Measurements from ENCODE around the gene C17orf114.
"Not testable (repeated sequence)": the region's sequence is repeated elsewhere in the genome, so short reads cannot be mapped to it uniquely, and the experiment has no call there.

Gene C17orf114

DNA sequence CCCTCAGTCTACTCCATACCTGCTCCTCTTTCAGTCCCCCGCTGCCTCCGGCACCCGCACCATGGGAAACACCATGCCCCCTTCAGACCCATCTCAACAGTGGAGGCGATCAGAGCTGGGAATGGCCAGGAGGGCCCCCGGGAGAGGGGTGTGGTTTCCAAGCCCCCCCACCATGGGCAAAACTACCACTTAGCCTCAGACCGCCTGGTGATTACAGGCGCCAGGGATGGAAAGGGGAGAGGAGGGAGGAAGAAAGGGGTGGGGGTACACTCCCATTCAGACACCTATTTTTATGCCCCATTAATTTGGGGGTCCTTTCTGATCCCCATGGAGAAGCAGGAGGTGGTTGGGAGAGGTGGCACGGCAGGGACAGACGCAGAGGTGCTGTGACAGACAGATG is at the start of gene C17orf114:
C17orf114 (minus strand) TSS at position 101 of the 400 bp plus-strand sequence.
- no peak for DNase-seq

DNA sequence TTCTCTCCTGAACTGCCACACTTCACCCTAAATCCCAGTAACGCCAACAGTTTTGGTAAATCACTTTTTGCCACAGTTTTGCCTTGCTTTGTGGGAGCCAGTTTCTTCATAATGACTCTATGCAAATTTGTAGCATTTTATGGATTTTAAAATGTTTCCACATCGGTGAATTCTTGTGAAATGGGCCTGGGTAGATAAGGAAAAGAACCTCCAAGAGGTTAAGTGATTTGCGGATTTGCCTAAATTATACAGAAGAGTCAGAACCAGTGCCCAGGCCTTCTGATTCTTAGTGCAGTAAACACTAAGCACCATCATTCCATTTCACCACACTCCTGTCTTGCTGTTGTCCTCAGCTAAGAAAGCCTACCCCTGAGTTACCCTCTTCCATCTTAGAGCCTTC is 49.0 kb upstream of the C17orf114 start:
- DNase-seq: peak; percentile 53 to 61

DNA sequence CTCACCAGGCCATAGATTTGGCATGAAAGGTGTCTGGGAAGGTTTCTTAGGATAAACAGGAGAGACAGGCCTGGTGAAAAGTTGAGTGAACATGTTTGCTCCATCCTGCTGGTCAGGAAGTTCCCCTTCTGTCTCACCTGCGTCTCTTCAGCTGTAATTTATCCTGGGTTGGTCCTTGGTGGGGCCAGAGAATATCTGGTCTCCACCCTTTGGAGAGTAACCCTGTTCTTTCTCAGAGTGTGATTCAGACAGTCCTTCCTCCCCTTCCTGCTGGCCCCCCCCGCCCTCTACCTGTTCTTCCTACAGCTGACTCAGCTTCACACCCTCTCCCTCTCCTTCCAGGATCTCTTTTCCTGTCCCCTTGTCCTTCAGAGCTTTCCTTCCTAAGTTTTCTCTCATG is 48.1 kb upstream of the C17orf114 start:
- no peak for DNase-seq

DNA sequence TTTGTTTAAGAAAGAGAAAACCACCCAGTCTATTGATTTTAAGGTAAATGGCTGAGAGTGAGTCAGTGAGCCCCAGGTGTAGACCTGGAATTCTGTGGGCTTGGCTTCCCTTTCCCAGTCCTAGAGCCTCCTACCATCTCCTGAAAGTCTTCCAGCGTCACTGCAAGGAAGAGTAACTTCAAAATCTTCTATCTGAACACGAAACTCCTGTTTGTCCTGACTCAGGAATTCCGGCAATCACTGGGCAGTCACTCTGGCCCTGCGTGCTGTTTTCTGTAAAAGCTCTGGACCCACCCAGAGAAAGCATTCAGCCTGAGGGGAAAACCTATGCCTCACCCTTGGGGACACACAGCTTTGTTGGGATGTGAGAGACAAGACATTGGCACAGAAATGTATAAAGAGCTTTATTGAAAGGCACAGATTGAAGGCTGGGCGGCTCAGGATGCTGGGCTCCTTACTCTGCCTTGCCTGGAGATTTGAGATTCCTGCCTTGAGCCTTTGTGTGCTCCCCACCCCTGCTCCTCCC is 46.9 kb upstream of the C17orf114 start:
- no peak for DNase-seq

DNA sequence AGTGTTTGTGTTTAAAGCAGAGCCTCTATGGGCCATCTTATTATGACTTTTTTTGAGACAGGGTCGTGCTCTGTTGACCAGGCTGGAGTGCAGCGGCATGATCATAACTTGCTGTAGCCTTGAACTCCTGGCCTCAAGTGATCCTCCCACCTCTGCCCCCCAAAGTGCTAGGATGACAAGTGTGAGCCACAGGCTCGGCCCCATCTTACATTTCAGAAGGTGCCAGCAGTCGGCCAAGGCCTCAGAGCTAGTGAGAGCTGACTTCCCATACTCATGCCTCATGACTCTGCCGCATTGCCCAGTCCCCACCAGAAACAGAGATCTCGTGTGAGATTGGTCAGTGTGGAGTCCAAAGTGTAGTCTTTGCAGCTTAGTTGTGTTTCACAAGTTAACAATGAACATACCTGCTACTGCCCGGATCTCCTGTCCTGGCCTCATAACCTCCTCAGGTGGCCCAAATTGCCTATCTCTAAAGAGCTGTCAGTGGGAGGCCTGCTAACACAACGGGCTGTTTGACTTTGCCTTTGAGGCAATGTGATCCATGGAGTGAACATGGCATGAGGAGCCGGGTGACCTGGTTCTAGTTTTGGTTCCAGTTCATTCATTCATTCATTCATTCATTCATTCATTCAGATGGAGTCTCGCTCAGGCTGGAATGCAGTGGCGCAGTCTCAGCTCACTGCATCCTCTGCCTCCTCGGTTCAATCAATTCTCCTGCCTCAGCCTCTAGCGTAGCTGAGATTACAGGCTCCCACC is 44.7 kb upstream of the C17orf114 start:
- no peak for DNase-seq

DNA sequence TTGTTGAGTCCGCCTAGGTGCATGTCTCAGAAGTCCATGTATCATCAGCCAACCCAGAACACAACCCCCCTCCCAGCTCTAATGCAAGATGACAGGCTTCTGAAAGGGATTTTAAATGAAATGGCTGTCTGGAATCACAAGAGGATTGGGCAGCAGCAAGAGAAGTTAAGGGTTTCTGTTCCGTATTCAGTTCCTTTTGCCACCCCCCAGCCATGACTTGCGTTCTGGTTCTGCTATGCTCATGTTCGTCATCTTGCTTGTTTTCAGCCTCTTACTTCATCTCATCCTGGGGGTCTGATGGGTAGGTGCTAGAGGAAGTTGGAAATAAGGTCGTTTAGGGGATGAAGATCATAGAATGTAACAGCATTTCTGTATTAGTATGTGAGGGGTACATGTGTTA is 43.0 kb upstream of the C17orf114 start:
- DNase-seq: peak; percentile 83 to 88

DNA sequence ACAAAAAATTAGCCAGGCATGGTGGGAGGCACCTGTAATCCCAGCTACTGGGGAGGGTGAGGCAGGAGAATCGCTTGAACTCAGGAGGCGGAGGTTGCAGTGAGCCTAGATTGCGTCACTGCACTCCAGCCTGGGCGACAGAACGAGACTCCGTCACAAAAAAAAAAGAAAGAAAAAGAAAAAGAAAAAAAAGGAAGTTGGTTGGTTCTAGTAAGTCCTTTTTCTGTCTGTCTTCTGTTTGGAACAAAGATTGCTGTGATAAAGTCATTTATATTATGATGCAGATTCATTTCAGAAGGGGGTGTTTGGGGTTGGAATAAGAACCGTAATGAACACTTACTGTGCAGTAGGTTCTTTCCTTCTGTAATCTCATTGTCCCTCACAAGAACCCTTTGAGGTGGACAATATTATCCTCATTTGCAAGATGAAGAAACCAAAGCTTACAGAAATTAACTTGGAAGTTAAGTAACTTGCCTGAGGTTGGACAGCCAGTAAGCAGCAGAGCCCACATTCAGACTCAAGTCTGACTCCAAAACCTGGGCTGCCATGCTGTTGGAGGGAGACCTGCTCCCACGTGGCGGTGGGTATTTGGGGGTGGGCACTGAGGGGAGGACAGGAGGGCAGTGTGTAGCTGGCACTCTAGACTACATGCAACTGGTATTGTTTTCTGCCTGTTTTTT is 41.3 kb upstream of the C17orf114 start:
- peak; percentile 49 to 55 for DNase-seq

DNA sequence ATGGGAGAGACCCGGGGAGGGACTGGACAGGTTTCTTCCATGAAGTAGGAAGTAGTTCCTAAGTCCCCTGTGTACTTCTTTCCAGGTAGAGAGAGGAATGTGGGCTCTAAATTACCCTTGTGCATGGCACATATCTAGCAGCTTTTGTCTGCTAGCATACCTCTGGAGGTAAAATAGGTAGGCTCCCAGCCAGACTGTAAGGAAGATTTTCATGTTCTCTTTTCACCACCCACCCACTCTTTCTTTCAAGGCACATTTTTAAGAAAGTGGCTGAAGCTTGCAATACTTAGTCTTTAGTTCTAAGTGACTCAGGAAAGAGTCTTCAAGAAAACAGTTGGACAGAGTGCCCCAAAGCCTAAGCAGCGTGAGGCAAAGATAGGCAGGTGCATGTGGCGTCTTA is 40.2 kb upstream of the C17orf114 start:
- no peak for DNase-seq

DNA sequence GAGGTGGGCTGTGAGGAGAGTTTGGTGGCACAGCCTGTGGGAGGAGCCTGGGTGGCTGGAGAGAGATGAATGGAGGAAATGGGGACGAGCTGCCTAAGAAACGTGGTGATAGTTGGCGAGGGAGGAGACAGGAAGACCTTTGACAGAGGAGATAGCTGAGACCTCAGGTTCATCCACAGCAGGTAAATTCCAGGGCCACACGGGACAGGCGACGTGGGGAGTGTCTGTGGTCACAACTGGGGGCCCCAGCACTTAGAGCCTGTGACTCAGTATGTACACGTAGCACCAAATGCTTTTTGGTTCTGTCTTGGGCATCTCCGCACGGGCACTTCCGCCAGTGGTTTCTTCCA is 38.7 kb upstream of the C17orf114 start:
- DNase-seq: no peak

DNA sequence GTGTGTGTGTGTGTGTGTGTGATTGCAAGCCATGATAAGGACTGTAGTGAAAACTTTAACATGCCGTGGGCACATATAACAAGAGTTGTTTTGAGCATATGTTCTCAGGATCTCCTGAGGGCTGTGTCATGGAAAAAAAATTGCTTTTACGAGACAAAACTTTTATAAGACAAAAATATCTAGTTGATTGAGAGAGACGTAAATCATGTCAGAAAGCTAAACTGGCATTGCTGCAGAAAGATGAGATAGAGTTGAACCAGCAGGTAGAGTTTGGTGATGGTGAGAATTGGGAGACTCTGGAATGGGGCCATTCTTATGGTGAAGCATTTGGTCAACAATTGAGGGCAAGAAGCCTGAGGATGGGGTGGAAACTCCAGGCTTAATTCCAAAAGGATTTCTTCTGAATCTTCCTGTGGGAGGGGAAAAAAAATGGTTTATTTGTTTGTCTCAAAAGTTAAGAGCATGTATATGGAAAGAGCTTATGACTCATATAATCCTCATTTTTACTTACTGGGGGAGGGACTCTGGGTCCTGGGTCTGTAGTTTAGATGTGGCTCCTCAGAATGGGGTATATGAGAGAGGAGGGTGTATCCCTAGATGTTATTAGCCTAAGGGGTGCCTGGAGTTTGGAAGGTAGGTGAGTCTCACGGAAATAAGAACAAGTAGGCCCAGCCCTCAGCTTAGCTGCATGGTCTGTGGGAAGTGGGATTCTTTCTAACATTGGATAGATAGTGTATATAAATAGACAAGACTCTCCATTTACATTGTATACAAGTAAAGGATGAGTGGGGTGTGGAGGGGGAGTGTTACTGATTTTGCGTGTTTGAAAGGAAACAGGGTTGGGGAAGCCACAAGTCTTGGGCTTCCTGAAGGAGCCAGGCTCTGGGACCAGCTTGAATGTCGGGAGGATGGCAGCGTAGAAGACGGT is 38.1 kb upstream of the C17orf114 start:
- DNase-seq: no peak

DNA sequence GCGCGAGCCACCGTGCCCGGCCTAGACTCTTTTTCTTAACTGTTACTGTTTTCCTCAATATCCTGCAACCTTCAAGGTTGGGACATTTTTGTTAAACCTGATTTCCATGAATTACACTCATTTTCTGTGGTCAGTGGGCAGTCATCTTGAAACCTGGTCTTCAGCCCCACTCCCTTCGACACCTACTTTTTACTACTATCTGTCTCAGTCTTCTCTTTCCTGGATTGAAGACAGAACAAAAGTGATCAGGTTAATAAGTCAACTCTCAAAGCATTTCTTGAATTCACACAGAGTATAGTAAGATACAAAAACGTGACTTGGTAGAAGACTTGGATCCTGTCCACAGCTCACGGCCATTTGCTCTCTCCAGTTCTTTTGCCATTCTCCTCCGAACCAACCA is 37.1 kb upstream of the C17orf114 start:
- DNase-seq: no peak

DNA sequence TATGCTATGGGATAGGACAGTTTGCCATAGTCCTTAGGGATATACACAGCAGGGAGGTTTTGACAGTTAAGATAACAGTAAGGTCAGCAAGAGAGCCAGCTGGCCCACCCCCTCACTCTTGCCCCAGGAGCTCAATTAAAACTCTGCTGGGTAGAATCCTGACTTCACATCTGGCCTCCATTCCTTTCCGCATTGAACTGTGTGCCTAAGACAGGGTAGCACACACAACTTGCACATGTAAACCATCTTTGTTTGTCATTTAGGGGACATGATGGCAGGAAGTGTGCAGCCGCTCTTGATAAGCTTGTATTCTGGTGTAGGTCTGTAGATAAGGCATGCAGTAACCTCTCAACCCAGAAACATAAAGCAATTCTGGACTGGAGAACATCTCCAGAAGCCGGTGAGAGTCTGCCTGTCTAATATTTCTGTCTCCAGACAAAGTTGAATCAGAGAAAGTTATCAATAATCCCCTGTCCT is 36.2 kb upstream of the C17orf114 start:
- no peak for DNase-seq

DNA sequence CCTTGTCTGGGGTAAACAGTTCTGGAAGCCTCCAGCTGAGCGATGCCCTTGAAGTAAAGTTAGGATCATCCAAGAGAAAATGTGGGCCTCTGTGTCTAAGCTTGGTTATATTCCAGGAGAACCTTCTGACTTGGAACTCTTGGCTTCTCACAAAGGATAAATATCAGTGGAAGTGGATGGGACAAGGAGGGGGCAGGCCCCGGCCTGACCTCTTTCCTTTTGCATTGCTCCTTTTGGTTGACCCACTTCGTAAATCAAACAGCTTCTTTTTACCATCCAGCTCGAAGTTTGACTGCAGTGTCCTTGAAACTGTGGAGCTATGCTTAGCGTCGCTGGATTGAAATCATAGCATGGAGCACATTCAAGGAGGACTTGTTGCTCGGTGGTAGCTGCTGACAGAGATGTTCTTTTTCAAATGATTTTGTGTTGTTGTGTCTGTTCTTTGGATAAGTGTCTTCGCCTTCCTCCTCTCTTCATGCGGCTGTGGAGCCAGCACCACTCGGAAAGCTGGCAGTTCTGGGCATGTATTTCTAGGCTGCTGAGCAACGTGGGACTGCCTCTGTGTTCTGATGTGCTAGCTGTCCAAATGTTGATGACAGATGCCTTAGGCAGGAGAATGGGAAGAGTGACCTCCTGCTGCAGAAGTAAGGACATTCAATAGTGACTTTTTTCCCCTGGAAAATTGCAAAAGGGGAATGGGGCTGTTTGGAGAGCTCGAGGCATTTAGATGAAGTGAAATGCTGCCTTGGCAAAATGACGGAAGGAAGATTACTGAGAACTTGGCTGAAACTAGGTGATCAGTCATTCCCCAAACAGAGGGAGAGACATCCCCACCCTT is 35.6 kb upstream of the C17orf114 start:
- no peak for DNase-seq

DNA sequence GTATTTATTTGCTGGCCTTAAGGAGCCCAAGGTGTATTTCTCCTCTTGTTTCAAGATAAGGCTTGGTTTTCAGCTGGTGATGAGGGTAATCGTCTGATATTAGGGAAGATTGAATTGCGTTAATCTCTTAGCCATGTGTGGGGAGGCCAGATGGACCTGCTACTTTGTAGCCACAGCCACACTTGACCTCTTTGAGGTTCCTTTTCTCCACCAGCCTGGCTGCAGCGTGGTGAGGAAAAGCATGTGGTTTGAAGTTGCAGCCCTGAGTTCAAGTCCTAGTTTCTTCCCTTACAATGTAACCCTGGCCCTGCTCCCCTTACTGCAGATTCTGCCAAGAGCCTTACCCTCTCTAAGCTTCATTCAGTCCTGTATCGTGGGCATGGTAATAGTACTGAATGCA is 34.1 kb upstream of the C17orf114 start:
- no peak for DNase-seq

DNA sequence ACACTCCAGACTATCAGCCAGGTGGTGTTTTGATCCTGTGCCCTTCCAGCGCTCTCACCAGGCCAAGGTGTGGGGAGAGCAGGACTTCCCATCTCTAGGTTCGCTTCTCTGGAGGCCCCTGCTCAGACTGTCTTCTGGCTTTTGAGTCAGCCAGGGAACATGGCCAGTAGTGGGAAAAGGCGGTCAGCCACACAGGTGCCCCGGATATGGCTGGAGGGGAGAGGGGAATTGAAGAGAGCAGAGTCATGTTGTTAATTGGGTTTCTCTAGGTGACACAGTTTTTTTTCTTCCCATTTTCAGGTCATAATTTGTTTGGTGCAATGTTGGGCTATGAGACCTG is 32.5 kb upstream of the C17orf114 start:
- no peak for DNase-seq

DNA sequence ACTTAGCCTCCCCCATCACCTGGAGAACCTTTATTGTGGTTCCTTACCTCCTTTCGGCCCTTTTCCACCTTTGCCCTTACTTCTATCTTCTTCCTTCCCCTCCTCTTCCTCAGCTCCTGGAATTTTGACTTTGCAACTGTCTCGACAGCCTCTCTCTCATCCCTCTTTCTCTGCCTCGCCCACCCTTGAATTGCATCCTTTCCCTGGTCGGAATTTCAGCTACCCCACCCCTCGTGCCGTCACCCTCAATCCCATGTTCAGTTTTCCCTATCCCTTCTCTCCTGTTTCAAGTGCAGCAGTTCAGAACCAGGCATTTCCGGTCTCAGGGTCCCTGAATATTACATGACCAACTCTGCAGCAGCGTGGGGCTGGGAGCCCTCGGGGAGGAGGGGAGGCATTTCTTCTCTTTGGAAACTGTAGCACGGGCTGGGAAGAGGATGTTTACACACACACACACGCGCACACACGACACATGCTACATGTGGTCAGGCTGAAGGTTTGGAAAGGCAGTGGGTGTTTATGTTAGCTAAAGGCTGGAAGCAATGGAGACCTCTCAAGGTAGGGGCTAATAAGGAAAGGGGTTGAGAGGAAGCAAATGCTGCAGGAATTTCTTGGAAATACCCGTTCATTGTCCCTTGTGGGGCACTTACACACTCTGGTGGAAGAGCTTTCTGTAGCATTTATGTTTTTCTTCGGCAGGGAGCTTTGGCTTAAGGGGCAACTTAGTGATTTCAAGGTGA is 32.0 kb upstream of the C17orf114 start:
- peak; percentile 47 to 79 for DNase-seq

DNA sequence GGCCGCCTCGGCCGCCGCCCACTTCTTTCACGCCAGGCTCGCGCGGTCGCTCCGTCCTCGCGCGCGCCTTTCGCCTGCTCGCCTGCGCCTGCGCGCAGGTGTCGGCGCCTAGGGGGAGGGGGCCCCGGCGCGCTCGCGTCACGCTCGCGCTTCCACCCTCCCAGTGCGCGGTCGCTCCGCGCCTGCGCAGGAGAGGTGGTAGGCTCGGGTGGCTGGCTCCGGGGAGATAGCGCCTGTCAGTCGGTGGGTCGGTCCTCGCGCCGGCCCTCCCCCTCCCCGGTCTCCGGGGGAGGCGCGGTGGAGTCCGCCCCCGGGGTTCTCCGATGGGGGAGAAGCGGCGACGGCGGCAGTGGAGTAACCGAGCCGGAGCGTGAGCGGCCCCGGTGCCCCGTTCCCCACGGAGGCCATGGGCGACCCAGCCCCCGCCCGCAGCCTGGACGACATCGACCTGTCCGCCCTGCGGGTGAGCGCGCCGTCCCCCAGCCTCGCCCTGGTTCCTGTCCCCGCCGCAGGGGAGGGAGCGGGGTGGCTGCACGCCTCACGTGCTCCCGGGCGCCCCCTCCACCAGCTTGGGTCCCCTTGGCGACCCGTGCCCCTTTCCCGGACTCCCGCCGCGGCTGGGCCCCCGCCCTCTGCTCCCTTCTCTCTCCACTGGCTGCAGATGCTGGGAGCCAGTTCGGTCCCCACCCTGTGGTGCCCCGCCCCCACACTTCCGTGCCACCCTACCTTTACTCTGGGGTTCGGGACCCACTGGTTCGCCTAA is 31.2 kb upstream of the C17orf114 start, which contains the start of gene MINK1:
MINK1 (plus strand) TSS at position 163 of the 763 bp plus-strand sequence; CDS start at position 407, 244 bp downstream.
- DNase-seq: peak; percentile 83 to 87

DNA sequence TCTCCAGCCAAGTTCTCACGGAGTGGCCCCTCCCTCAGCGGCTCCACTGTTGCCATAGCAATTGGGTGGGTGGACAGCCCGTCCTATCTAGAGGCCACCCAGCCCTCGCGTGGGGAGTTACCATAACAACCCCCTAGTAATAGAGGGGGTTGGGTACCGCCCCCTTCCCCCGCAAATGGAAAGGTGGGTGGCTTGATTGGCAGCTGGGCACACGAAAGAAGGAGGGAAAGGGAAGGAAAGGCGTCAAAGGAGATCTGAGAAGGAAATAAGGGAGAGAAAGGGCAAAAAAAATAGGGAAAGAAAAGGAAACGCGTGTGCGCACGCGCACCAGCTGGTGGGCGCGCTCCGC is 30.7 kb upstream of the C17orf114 start:
- not testable (repeated sequence) for DNase-seq

DNA sequence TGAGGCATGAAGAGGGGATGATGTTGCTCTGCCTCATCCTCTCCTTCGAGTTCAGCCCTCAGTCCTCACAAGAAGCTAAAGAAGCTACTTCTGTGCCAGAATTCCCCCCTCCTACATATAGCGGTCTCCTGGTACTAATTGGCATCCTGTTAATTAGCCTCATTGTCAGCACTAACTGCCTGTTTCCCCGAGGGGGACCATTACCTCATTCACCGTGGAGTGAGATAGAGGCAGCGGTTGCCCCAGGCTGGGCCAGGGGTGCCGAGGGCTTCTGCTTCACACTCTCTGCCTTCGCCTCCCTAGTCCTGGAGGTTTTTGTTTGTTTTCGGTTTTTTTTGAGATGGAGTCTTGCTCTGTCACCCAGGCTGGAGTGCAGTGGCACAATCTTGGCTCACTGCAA is 25.3 kb upstream of the C17orf114 start:
- no peak for DNase-seq

DNA sequence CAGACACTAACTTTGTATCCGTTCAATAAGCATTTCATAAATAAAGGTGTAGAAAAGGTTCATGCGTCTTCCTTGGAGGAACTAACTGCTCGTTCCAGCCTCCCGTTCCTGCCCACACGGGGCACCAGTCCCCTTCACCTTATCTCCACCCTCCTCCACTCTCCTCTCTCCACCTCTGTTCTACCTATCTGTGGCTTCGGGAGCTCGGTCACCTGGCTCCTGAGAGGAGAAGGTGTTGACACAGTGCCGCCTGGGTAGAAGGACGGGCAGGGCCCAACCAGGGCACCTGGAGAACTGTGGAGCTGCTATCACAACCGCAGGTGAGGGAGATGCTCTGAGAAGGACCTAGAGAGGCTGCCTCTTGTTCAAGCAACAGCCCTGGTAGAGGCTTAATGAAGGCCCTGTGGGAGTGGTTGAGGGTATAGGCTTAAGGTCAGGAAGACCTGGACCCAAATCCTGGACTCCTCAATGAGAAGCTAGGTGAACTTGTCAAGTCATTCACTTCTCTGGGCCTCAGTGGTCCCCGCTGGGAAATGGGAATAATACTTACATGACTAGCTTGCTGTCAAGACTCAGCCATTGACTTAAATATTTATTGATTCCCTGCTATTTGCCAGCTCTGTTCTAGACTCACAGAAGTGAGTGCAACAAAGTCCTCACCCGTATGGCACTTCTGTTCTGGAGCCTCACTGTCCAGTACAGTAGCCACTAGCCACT is 21.4 kb upstream of the C17orf114 start:
- no peak for DNase-seq
